ENCODE data around the gene RPS6KC1. TPM values are rescaled to one million over a fixed set of nuclear protein-coding genes. Genes with fewer than 3 reads are reported as not detected.

Gene RPS6KC1
- total and polyA plus RNA-seq, 2 donors (not counting 3 experiments of a cell fraction or from before 2014, with no cell fraction given) = 5.1 to 18.6 TPM

- no peak for DNase-seq (ENCODE audit: low read depth, low spot score)
- H3K27me3 ChIP-seq (ENCODE audit: control insufficient read depth in 2 of 2, insufficient read depth in 2 of 2, low read length in 2 of 2) = no peaks in the 10 kb centered on the region
- no peaks in the 10 kb centered on the region for H3K9me1 ChIP-seq (replicated peaks; ENCODE audit: control insufficient read depth, extremely low read depth, insufficient read depth, low read length)
- no peak overlapping the region for H3K27ac ChIP-seq (ENCODE audit: insufficient read depth, low read depth, low read length)
- FAIRE-seq = no peak
- dilution Hi-C loops (cut with MboI; ENCODE audit: extremely low pct_ligation_motif_present, low sequenced_read_pairs) = no loop called here
- TF ChIP-seq MYC (IDR thresholded peaks at IDR 0.05; ENCODE audit: low read depth, low read length) (no peak), JUN (IDR thresholded peaks at IDR 0.05; ENCODE audit: borderline replicate concordance, insufficient read depth, insufficient read length, low read depth) (no peak), GATA2 (IDR thresholded peaks at IDR 0.05; ENCODE audit: insufficient read depth, insufficient read length, low read depth, low read length) (no peak), MAX (IDR thresholded peaks at IDR 0.05; ENCODE audit: insufficient read depth, insufficient read length) (no peak), EZH2 (IDR thresholded peaks at IDR 0.05; ENCODE audit: borderline replicate concordance, low read depth, low read length, severe bottlenecking) (no peak), POLR2AphosphoS5 (IDR thresholded peaks at IDR 0.05; ENCODE audit: insufficient read depth, low read depth, low read length) (no peak), POLR2A (IDR thresholded peaks at IDR 0.05; ENCODE audit: low read depth, low read length) (no peak), FOS (IDR thresholded peaks at IDR 0.05; ENCODE audit: borderline replicate concordance, insufficient read depth, low read length) (no peak), CTCF (IDR thresholded peaks at IDR 0.05; ENCODE audit: extremely low read depth in 1 of 2, insufficient read depth in 1 of 2, low read depth in 1 of 2, low read length in 2 of 2) (no peak)
- H3K4me3 ChIP-seq (replicated peaks in 1 of 3; ENCODE audit: insufficient read depth in 1 of 3, low read depth in 1 of 3, low read length in 3 of 3) = no peak overlapping the region
- H3K9me3 ChIP-seq (replicated peaks; ENCODE audit: control insufficient read depth, insufficient read depth, low read length) = no peaks in the 10 kb centered on the region
- no peak overlapping the region for H2AFZ ChIP-seq (ENCODE audit: low read depth, low read length)
- no TSS peak for BruUV-seq (replicated peaks)
- ChIA-PET POLR2A (no interaction called here), CTCF (no interaction called here)
- H3K4me1 ChIP-seq (ENCODE audit: control insufficient read depth, extremely low read depth, insufficient read depth, low read length) = no peaks in the 10 kb centered on the region
- no peaks in the 10 kb centered on the region for H3K79me2 ChIP-seq (ENCODE audit: control insufficient read depth, insufficient read depth, low read length)
- H3K9ac ChIP-seq (replicated peaks; ENCODE audit: extremely low read depth, insufficient read depth, low read length) = no peak overlapping the region
- intact Hi-C loops (cut with micrococcal nuclease) = no loop called here
- H3K4me2 ChIP-seq (ENCODE audit: insufficient read depth, low read length) = no peak overlapping the region
- no peaks in the 10 kb centered on the region for H4K20me1 ChIP-seq (replicated peaks; ENCODE audit: control insufficient read depth, extremely low read depth, insufficient read depth, low read length)
- H3K36me3 ChIP-seq (ENCODE audit: control insufficient read depth in 2 of 2, extremely low read depth in 1 of 2, insufficient read depth in 2 of 2, low read length in 2 of 2) = no peaks in the 10 kb centered on the region
These were observed 44.4 kb downstream of the RPS6KC1 start for GRCh38 chr1:213095467-213095866.

Data from endothelial cell of umbilical vein (primary cell).